Activated naive CD4-positive, alpha-beta T cell treated with Interleukin-2 at 50 U/mL for 16 hours (primary cell): ENCODE measurements around the gene MBTD1.

Source experiments
- DNase-seq: peaks from one replicate; pipeline ENCODE4 v3.0.0-alpha.2; 2020

MBTD1 gene

GRCh38 chr17:51142597-51142996, 117.3 kb downstream of the MBTD1 start:
- no peak for DNase-seq

DNA sequence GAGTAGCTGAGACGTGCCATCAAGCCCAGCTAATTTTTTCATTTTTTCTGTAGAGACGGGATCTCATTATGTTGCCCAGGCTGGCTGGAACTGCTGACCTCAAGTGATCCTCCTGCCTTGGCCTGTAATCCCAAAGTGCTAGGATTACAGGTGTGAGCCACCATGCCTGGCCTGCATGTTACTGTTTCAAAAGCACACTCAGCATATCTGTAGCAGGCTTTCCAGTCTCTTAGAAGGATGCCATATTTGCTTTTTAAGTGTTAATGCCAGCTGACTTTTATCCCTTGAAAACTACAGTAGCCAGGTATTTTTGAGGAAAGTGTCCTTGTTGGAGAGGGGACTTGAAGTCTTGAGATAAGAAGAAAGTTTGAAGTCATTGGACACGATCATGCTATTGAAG, 123.9 kb downstream of the MBTD1 start:
- DNase-seq: no peak

- no peak for DNase-seq
Observed at GRCh38 chr17:51133365-51133764, 126.5 kb downstream of the MBTD1 start.

- DNase-seq: no peak
Observed at GRCh38 chr17:51132964-51133319, 126.9 kb downstream of the MBTD1 start.

DNA sequence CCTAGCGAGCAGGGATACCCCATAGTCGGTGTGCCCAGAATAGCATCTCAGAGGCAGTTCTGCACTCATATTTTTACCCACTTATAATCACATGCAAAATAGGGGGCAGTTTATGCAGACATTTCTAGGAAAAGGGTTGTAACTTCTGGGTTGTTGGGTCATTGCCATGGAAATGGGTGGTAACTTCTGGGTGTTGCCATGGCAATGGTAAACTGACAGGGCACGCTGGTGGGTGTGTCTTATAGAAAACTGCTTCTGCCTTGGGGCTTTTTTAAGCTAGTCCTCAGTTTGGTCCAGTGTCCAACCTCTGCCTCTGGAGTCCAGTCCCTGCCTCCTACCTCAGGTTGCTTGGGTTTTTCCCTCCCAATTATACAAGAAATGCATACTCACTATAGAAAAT, 131.8 kb downstream of the MBTD1 start:
- DNase-seq: no peak
